IMR-90 (cell line): Measurements from ENCODE around the gene MROH8. TPM values are rescaled to one million over a fixed set of nuclear protein-coding genes. Genes with fewer than 3 reads are reported as not detected.
"Not testable (repeated sequence)": the region's sequence is repeated elsewhere in the genome, so short reads cannot be mapped to it uniquely, and the experiment has no call there.

Experiments
- ATAC-seq: fragments of 200-7000 bp; cut with Tn5 transposase; 2 replicates; pipeline ENCODE4 v1.9.1; 2020; ENCODE audit warnings: low read depth, mild to moderate bottlenecking, moderate library complexity
- BruUV-seq: library from RNA; stranded (reverse); fragments of 400-500 nt; replicated peaks from 2 replicates; lab custom pipeline; 2021; lab: Mats Ljungman, UMichigan
- CTCF ChIA-PET: fragments of 300-600 bp; formaldehyde crosslinking; extraction: SDS; loops from one replicate; lab custom pipeline; 2021; ENCODE audit warnings: antibody characterized with exemption; lab: Yijun Ruan, JAX
- POLR2A ChIA-PET: fragments of 300-600 bp; sonication (Branson Sonifier 250); formaldehyde crosslinking; loops from one replicate; lab custom pipeline; 2022; ENCODE audit warnings: antibody characterized with exemption; ENCODE audit not compliant: unreplicated experiment; lab: Charles Lee
- DNase-seq: peaks from one replicate; pipeline ENCODE4 v3.0.0; 2013
- H2AFZ ChIP-seq: replicated peaks from 2 replicates; pipeline ENCODE3; 2013; ENCODE audit warnings: low read length, mild to moderate bottlenecking; ENCODE audit not compliant: poor library complexity
- H2AK5ac ChIP-seq: 2 replicates; pipeline ENCODE4 v1.6.1; 2013; ENCODE audit warnings: low read depth, low read length, inconsistent platforms
- H2AK9ac ChIP-seq: replicated peaks from 2 replicates; pipeline ENCODE3; 2013; ENCODE audit warnings: mild to moderate bottlenecking, low read depth, low read length, moderate library complexity; ENCODE audit not compliant: poor library complexity
- H2BK120ac ChIP-seq: 2 replicates; pipeline ENCODE4 v1.6.1; 2013; ENCODE audit warnings: low read depth, low read length, inconsistent platforms
- H2BK15ac ChIP-seq: 3 replicates; pipeline ENCODE4 v1.6.1; 2013; ENCODE audit warnings: low read depth, low read length, inconsistent platforms
- H2BK20ac ChIP-seq: 2 replicates; pipeline ENCODE4 v1.6.1; 2013; ENCODE audit warnings: low read depth, mild to moderate bottlenecking, inconsistent platforms, low read length, moderate library complexity
- H2BK5ac ChIP-seq: 2 replicates; pipeline ENCODE4 v1.6.1; 2013; ENCODE audit warnings: mild to moderate bottlenecking, low read depth, low read length, inconsistent platforms; ENCODE audit not compliant: poor library complexity, severe bottlenecking
- H3K14ac ChIP-seq: replicated peaks from 2 replicates; pipeline ENCODE4 v1.6.1; 2013; ENCODE audit warnings: low read depth, low read length, inconsistent platforms
- H3K18ac ChIP-seq: 2 replicates; pipeline ENCODE4 v1.6.1; 2013; ENCODE audit warnings: low read depth, low read length, control low read depth
- H3K23ac ChIP-seq: 2 replicates; pipeline ENCODE4 v1.6.1; 2013; ENCODE audit warnings: low read depth, low read length, inconsistent platforms
- H3K27ac ChIP-seq: 2 replicates; pipeline ENCODE4 v1.5.1; 2013; ENCODE audit warnings: mild to moderate bottlenecking, control low read depth, low read length; ENCODE audit not compliant: insufficient read depth
- H3K27me3 ChIP-seq: 2 replicates; pipeline ENCODE4 v1.6.1; 2013; ENCODE audit warnings: low read length; ENCODE audit not compliant: control insufficient read depth, insufficient read depth
- H3K36me3 ChIP-seq: 2 replicates; pipeline ENCODE4 v1.6.1; 2013; ENCODE audit warnings: low read length, mixed read lengths; ENCODE audit not compliant: control insufficient read depth, insufficient read depth
- H3K4ac ChIP-seq: 2 replicates; pipeline ENCODE4 v1.6.1; 2013; ENCODE audit warnings: low read depth, low read length, inconsistent platforms
- H3K4me1 ChIP-seq: 2 replicates; pipeline ENCODE4 v1.6.1; 2013; ENCODE audit warnings: low read length, mixed read lengths; ENCODE audit not compliant: control insufficient read depth, insufficient read depth
- H3K4me2 ChIP-seq: 2 replicates; pipeline ENCODE4 v1.6.1; 2013; ENCODE audit warnings: low read depth, mild to moderate bottlenecking, control low read depth, low read length, moderate library complexity
- H3K4me3 ChIP-seq: 2 replicates; pipeline ENCODE4 v1.5.1; 2013; ENCODE audit warnings: low read depth, mild to moderate bottlenecking, control low read depth, low read length, moderate library complexity; ENCODE audit not compliant: insufficient read depth
- H3K56ac ChIP-seq: 2 replicates; pipeline ENCODE4 v1.6.1; 2013; ENCODE audit warnings: low read length, inconsistent platforms; ENCODE audit not compliant: insufficient read depth; ENCODE audit errors: extremely low read depth
- H3K79me1 ChIP-seq, 2 experiments: 2 replicates each; pipeline ENCODE4 v1.6.1; 2013; ENCODE audit warnings: low read length in 2 of 2, inconsistent platforms in 1 of 2, low read depth in 1 of 2
- H3K9ac ChIP-seq: 2 replicates; pipeline ENCODE4 v1.6.1; 2013; ENCODE audit warnings: low read depth, low read length, control low read depth
- H3K9me1 ChIP-seq: 2 replicates; pipeline ENCODE4 v1.6.1; 2013; ENCODE audit warnings: low read length, inconsistent platforms; ENCODE audit not compliant: insufficient read depth
- H3K9me3 ChIP-seq: 2 replicates; pipeline ENCODE4 v1.6.1; 2013; ENCODE audit warnings: low read length; ENCODE audit not compliant: control insufficient read depth, insufficient read depth
- H4K20me1 ChIP-seq: 2 replicates; pipeline ENCODE4 v1.6.1; 2013; ENCODE audit warnings: low read length, inconsistent platforms; ENCODE audit not compliant: insufficient read depth
- H4K5ac ChIP-seq: 2 replicates; pipeline ENCODE4 v1.6.1; 2013; ENCODE audit warnings: mild to moderate bottlenecking, low read depth, low read length, control low read depth
- H4K8ac ChIP-seq, 2 experiments: 2 replicates each; pipeline ENCODE4 v1.6.1; 2013; ENCODE audit warnings: low read depth in 2 of 2, low read length in 2 of 2, control low read depth in 1 of 2, inconsistent platforms in 1 of 2
- H4K91ac ChIP-seq: 2 replicates; pipeline ENCODE4 v1.6.1; 2013; ENCODE audit warnings: low read depth, low read length, inconsistent platforms; ENCODE audit not compliant: insufficient read depth
- BHLHE40 ChIP-seq: fragments of 150-350 bp; IDR thresholded peaks from 2 replicates; pipeline ENCODE4 v1.6.1; 2016; ENCODE audit warnings: mild to moderate bottlenecking, low read depth, low read length
- RAD21 ChIP-seq: IDR thresholded peaks from 2 replicates; pipeline ENCODE4 v1.6.1; 2012; ENCODE audit warnings: low read length, improper control_type of control experiment
- WGBS, 2 experiments: methylation state at CpG; one replicate each; pipeline versions ENCODE4 v1.1.5 to v1.1.7; 2013; ENCODE audit warnings: missing lambda C conversion rate in 2 of 2; ENCODE audit not compliant: insufficient read length in 1 of 2; ENCODE audit errors: extremely low coverage in 2 of 2; 5-methylcytosine and 5-hydroxymethylcytosine counted together
- dilution Hi-C: fragments of 300-500 bp; cut with HindIII; formaldehyde crosslinking; loops from one replicate; pipeline ENCODE4 v1.14.3; 2018; ENCODE audit warnings: low sequenced_read_pairs; ENCODE audit not compliant: unreplicated experiment
- in situ Hi-C: fragments of 300-500 bp; cut with MboI; formaldehyde crosslinking; loops from 3 replicates; pipeline ENCODE4 v1.14.3; 2019; ENCODE audit warnings: low sequenced_read_pairs, inconsistent platforms, mixed read lengths
- intact Hi-C: fragments of 100-400 bp; cut with micrococcal nuclease; formaldehyde crosslinking; loops from 2 replicates; pipeline ENCODE4 v1.10.0; 2022
- polyA plus RNA-seq, 3 experiments: library from polyadenylated mRNA; depleted of rRNA; stranded (reverse); fragments of >200 nt; gene quantifications; 2 replicates each; pipeline ENCODE4 v1.2.3, GENCODE V29; 2012; ENCODE audit warnings: low replicate concordance in 1 of 3
- total RNA-seq: library from RNA; depleted of rRNA; stranded (reverse); fragments of >200 nt; gene quantifications from 2 replicates; pipeline ENCODE4 v1.2.3, GENCODE V29; 2012

MROH8 gene
- total and polyA plus RNA-seq, 2 of the 4 experiments (the other 2 are of a cell fraction), result 1.3 to 1.8 TPM

DNA sequence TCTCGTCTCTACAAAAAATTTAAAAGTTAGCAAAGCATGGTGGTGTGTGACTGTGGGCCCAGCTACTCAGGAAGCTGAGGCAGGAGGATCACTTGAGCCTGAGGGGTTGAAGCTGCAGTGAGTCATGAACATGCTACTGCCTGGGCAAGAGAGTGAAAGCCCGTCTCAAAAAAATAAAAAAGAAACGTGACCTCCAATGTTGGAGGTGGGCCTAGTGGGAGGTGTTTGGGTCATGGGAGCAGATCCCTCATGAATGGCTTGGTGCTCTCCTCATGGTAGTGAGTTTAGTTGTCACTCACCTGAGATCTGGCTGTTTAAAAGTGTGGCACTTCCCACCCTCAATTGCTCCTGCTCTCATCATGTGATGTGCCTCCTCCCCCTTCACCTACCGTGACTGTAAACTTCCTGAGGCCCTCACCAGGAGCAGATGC, 107.9 kb downstream of the MROH8 start:
- Histone ChIP-seq H3K4me3 (no peak overlapping the region), H3K36me3 (peaks cover 1% of the 10 kb centered on the region; the same call in 1 of the 2 replicates), H3K27ac (no peak overlapping the region), H2AFZ (peak overlapping the region; percentile 67), H4K91ac (no peak overlapping the region; the same call in 1 of the 2 replicates), H3K79me1 (peaks cover 14 to 38% of the 10 kb centered on the region in 2 experiments; a peak in 3 of 4 replicates), H3K4ac (peak overlapping the region; percentile 31; the same call in 1 of the 2 replicates), H3K14ac (peak overlapping the region; percentile 33; the same call in 1 of the 2 replicates), H4K5ac (0 out of 2 replicates have a peak overlapping the region, but pooled peaks have one; percentile 41), H2BK5ac (peak overlapping the region; percentile 5), H2BK20ac (no peak overlapping the region), H3K23ac (no peak overlapping the region; the same call in 1 of the 2 replicates), H2AK5ac (no peak overlapping the region; the same call in 1 of the 2 replicates), H3K4me1 (peaks cover 7% of the 10 kb centered on the region; the same call in 1 of the 2 replicates), H3K9ac (no peak overlapping the region), H4K8ac (peak overlapping the region in 1 of 2 experiments; percentile 64; a peak in 1 of 4 replicates), H2AK9ac (no peak overlapping the region), H2BK120ac (no peak overlapping the region), H3K18ac (peak overlapping the region; percentile 25; the same call in 1 of the 2 replicates), H3K27me3 (no peaks in the 10 kb centered on the region), H4K20me1 (no peaks in the 10 kb centered on the region), H3K4me2 (no peak overlapping the region), H2BK15ac (no peak overlapping the region), H3K56ac (no peak overlapping the region), H3K9me3 (0 out of 2 replicates have a peak, but pooled peaks cover 2% of the 10 kb centered on the region), H3K9me1 (0 out of 2 replicates have a peak, but pooled peaks cover 3% of the 10 kb centered on the region)
- peak; percentile 70 for ATAC-seq
- intact Hi-C loops, result no loop called here
- dilution Hi-C loops, result no loop called here
- in situ Hi-C loops, result no loop called here
- TF ChIP-seq RAD21, result no peak
- peak; percentile 38 for TF ChIP-seq BHLHE40
- ChIA-PET CTCF (no interaction called here), POLR2A (no interaction called here)
- peak; percentile 67 for DNase-seq
- no TSS peak for BruUV-seq
- WGBS, 2 experiments, result 57% methylated on average over 1 of the region's 4 CpGs; no CpG with 5 or more reads in 1 of the 2 experiments

DNA sequence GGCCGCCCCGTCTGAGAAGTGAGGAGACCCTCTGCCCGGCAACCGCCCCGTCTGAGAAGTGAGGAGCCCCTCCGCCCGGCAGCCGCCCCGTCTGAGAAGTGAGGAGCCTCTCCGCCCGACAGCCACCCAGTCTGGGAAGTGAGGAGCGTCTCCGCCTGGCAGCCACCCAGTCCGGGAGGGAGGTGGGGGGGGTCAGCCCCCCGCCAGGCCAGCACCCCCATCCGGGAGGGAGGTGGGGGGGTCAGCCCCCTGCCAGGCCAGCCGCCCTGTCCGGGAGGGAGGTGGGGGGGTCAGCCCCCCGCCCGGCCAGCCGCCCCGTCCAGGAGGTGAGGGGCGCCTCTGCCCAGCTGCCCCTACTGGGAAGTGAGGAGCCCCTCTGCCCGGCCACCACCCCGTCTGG, 109.8 kb downstream of the MROH8 start:
- H3K23ac ChIP-seq, H3K4me1 ChIP-seq, H3K4me2 ChIP-seq, H3K27ac ChIP-seq, H3K9me1 ChIP-seq, CTCF ChIA-PET, H2AFZ ChIP-seq, H3K14ac ChIP-seq, H3K4ac ChIP-seq, DNase-seq, H4K20me1 ChIP-seq, H4K5ac ChIP-seq, H2BK120ac ChIP-seq, H2BK20ac ChIP-seq, H4K8ac ChIP-seq, ATAC-seq, H3K9ac ChIP-seq, in situ Hi-C loops, H4K91ac ChIP-seq, H2AK9ac ChIP-seq, intact Hi-C loops, H2BK5ac ChIP-seq, H3K18ac ChIP-seq, POLR2A ChIA-PET, H3K56ac ChIP-seq, H3K4me3 ChIP-seq, H2BK15ac ChIP-seq, dilution Hi-C loops, H2AK5ac ChIP-seq, H3K27me3 ChIP-seq, BruUV-seq, H3K36me3 ChIP-seq, H3K9me3 ChIP-seq: not testable (repeated sequence)
- peaks cover 14 to 37% of the 10 kb centered on the region in 2 experiments for H3K79me1 ChIP-seq
- WGBS, 2 experiments, result no CpG with 5 or more reads among the region's 25 CpGs
